GM12878 (cell line): ENCODE results near the gene AURKAIP1. TPM values are rescaled to one million over a fixed set of nuclear protein-coding genes. Genes with fewer than 3 reads are reported as not detected.

Experiments
- CBX5 ChIP-seq: sonication (generic); IDR thresholded peaks from 2 replicates; pipeline ENCODE4 v1.6.1; 2016; ENCODE audit warnings: low read depth, moderate library complexity, mild to moderate bottlenecking, inconsistent platforms
- ESRRA ChIP-seq: IDR thresholded peaks from 2 replicates; pipeline ENCODE4 v1.6.1; 2012; ENCODE audit warnings: mild to moderate bottlenecking, low read length, improper control_type of control experiment
- FOS ChIP-seq: IDR thresholded peaks from 3 replicates; pipeline ENCODE4 v1.6.1; 2011; ENCODE audit warnings: borderline replicate concordance; ENCODE audit not compliant: insufficient read length; ENCODE audit errors: extremely low read depth
- IKZF1 ChIP-seq: fragments of 450-650 bp; conservative IDR thresholded peaks from 2 replicates; pipeline ENCODE4 v1.6.1; 2017; ENCODE audit warnings: antibody characterized with exemption, mild to moderate bottlenecking
- JUND ChIP-seq: IDR thresholded peaks from 2 replicates; pipeline ENCODE4 v1.6.1; 2012; ENCODE audit warnings: low read depth, mild to moderate bottlenecking, low read length, improper control_type of control experiment, moderate library complexity
- MYB ChIP-seq: fragments of 150-350 bp; IDR thresholded peaks from 2 replicates; pipeline ENCODE4 v1.6.1; 2014; ENCODE audit warnings: mild to moderate bottlenecking, low read depth, low read length, borderline replicate concordance
- MYC ChIP-seq: IDR thresholded peaks from 2 replicates; pipeline ENCODE4 v1.6.1; 2011; ENCODE audit warnings: mild to moderate bottlenecking, low read length, moderate library complexity, inconsistent platforms; ENCODE audit not compliant: insufficient read depth, insufficient replicate concordance, insufficient read length, severe bottlenecking
- TAF1 ChIP-seq: IDR thresholded peaks from 2 replicates; pipeline ENCODE4 v1.6.1; 2011; ENCODE audit warnings: mild to moderate bottlenecking, low read depth, low read length, borderline replicate concordance
- ZNF24 ChIP-seq: fragments of 450-650 bp; IDR thresholded peaks from 2 replicates; pipeline ENCODE4 v1.6.1; 2017; ENCODE audit warnings: antibody characterized with exemption, mild to moderate bottlenecking
- polyA plus RNA-seq, 11 experiments: library from polyadenylated mRNA; depleted of rRNA in 4 of 11; unstranded in 6 of 11; stranded (reverse) in 5 of 11; fragments of >200 nt; fragmentation: Nextera tagmentation in 4 of 11; fragmentation: Illumina TruSeq in 1 of 11; extraction: Ambion mirVana in 4 of 11; extraction: Trizol in 1 of 11; gene quantifications; 1 replicate in 1 of 11; 2 replicates in 10 of 11; pipeline versions ENCODE4 v1.2.1 to v1.2.3, GENCODE V29; 2011 to 2016; ENCODE audit warnings: inconsistent platforms in 2 of 11, missing spikeins in 2 of 11, low read depth in 1 of 11
- total RNA-seq, 4 experiments: library from RNA; depleted of rRNA in 3 of 4; stranded (reverse); fragments of >200 nt in 3 of 4; fragmentation: Illumina TruSeq in 1 of 4; extraction: Trizol in 1 of 4; gene quantifications; 2 replicates each; pipeline versions ENCODE4 v1.2.1 to v1.2.3, GENCODE V29; 2013 to 2021
- TF ChIP-seq, protein P1 (sequence below): fragments of 450-650 bp; IDR thresholded peaks from 2 replicates; pipeline ENCODE4 v1.6.1; 2017; ENCODE audit warnings: mild to moderate bottlenecking, moderate library complexity
- TF ChIP-seq, protein P2 (sequence below): fragments of 450-650 bp; IDR thresholded peaks from 2 replicates; pipeline ENCODE4 v1.6.1; 2018; ENCODE audit warnings: mild to moderate bottlenecking, low read depth, moderate library complexity; ENCODE audit not compliant: partially characterized antibody
- TF ChIP-seq, protein P3 (sequence below): fragments of 450-650 bp; IDR thresholded peaks from 2 replicates; pipeline ENCODE4 v1.6.1; 2017; ENCODE audit warnings: low read depth, mild to moderate bottlenecking, moderate library complexity
- TF ChIP-seq, protein P4 (sequence below): fragments of 450-650 bp; IDR thresholded peaks from 2 replicates; pipeline ENCODE4 v1.6.1; 2017; ENCODE audit warnings: mild to moderate bottlenecking, moderate library complexity
- TF ChIP-seq, protein P5 (sequence below): fragments of 450-650 bp; IDR thresholded peaks from 2 replicates; pipeline ENCODE4 v1.6.1; 2016; ENCODE audit warnings: mild to moderate bottlenecking

AURKAIP1 gene
- total and polyA plus RNA-seq, 10 of the 15 experiments (the other 5 are each of a cell fraction or from before 2014, with no cell fraction given) = 6.5 to 366 (median 120) TPM

DNA sequence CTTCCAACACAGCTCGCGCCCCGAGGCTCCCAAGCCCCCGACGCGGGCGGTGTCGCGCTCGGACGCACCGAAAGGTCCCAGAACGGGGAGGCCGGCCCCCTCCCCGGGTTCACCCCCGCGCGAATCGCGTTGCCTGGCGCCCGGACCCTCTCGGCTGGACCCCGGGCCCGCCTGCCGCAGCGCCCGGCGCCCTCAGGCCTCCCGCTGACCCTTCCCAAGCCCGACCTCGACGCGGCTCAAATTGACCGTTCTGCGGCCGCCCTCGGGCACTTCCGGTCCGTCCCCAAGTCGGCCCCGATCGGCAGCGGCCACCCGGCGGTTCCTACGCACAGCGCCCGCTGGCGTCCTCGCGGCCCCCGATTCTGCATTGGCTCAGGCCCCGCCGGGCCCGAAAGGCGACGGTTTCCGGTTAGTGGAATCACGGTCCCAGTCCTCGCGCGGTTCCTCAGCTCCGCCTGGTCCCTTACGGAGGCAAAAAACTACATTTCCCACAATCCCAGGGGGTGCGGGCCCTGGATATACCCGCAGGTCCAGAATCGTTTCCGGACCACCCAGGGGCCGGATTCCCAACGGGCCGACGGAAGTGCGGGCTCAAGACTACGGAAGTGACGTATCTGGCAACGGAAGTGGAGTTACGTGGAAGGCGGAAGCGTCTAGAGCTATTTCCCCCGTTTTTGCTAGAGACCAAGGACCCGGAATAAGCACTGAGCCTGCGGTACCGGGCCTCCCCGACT is at the start of gene AURKAIP1 (continued):
- TF ChIP-seq, protein P1, sequence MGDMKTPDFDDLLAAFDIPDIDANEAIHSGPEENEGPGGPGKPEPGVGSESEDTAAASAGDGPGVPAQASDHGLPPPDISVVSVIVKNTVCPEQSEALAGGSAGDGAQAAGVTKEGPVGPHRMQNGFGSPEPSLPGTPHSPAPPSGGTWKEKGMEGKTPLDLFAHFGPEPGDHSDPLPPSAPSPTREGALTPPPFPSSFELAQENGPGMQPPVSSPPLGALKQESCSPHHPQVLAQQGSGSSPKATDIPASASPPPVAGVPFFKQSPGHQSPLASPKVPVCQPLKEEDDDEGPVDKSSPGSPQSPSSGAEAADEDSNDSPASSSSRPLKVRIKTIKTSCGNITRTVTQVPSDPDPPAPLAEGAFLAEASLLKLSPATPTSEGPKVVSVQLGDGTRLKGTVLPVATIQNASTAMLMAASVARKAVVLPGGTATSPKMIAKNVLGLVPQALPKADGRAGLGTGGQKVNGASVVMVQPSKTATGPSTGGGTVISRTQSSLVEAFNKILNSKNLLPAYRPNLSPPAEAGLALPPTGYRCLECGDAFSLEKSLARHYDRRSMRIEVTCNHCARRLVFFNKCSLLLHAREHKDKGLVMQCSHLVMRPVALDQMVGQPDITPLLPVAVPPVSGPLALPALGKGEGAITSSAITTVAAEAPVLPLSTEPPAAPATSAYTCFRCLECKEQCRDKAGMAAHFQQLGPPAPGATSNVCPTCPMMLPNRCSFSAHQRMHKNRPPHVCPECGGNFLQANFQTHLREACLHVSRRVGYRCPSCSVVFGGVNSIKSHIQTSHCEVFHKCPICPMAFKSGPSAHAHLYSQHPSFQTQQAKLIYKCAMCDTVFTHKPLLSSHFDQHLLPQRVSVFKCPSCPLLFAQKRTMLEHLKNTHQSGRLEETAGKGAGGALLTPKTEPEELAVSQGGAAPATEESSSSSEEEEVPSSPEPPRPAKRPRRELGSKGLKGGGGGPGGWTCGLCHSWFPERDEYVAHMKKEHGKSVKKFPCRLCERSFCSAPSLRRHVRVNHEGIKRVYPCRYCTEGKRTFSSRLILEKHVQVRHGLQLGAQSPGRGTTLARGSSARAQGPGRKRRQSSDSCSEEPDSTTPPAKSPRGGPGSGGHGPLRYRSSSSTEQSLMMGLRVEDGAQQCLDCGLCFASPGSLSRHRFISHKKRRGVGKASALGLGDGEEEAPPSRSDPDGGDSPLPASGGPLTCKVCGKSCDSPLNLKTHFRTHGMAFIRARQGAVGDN = peak; percentile 80
- TF ChIP-seq, protein P2, sequence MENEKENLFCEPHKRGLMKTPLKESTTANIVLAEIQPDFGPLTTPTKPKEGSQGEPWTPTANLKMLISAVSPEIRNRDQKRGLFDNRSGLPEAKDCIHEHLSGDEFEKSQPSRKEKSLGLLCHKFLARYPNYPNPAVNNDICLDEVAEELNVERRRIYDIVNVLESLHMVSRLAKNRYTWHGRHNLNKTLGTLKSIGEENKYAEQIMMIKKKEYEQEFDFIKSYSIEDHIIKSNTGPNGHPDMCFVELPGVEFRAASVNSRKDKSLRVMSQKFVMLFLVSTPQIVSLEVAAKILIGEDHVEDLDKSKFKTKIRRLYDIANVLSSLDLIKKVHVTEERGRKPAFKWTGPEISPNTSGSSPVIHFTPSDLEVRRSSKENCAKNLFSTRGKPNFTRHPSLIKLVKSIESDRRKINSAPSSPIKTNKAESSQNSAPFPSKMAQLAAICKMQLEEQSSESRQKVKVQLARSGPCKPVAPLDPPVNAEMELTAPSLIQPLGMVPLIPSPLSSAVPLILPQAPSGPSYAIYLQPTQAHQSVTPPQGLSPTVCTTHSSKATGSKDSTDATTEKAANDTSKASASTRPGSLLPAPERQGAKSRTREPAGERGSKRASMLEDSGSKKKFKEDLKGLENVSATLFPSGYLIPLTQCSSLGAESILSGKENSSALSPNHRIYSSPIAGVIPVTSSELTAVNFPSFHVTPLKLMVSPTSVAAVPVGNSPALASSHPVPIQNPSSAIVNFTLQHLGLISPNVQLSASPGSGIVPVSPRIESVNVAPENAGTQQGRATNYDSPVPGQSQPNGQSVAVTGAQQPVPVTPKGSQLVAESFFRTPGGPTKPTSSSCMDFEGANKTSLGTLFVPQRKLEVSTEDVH = peak; percentile 97
- 0 out of 2 replicates have a peak, but pooled peaks have one; percentile 59 for TF ChIP-seq MYB
- no peak; the same call in 1 of the 2 replicates for TF ChIP-seq ESRRA
- TF ChIP-seq JUND = 0 out of 2 replicates have a peak, but pooled peaks have one; percentile 54
- peak; percentile 22 for TF ChIP-seq MYC
- TF ChIP-seq, protein P3, sequence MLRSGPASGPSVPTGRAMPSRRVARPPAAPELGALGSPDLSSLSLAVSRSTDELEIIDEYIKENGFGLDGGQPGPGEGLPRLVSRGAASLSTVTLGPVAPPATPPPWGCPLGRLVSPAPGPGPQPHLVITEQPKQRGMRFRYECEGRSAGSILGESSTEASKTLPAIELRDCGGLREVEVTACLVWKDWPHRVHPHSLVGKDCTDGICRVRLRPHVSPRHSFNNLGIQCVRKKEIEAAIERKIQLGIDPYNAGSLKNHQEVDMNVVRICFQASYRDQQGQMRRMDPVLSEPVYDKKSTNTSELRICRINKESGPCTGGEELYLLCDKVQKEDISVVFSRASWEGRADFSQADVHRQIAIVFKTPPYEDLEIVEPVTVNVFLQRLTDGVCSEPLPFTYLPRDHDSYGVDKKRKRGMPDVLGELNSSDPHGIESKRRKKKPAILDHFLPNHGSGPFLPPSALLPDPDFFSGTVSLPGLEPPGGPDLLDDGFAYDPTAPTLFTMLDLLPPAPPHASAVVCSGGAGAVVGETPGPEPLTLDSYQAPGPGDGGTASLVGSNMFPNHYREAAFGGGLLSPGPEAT = peak; percentile 98
- TF ChIP-seq TAF1 = peak; percentile 72
- TF ChIP-seq CBX5 = peak; percentile 98
- TF ChIP-seq, protein P4, sequence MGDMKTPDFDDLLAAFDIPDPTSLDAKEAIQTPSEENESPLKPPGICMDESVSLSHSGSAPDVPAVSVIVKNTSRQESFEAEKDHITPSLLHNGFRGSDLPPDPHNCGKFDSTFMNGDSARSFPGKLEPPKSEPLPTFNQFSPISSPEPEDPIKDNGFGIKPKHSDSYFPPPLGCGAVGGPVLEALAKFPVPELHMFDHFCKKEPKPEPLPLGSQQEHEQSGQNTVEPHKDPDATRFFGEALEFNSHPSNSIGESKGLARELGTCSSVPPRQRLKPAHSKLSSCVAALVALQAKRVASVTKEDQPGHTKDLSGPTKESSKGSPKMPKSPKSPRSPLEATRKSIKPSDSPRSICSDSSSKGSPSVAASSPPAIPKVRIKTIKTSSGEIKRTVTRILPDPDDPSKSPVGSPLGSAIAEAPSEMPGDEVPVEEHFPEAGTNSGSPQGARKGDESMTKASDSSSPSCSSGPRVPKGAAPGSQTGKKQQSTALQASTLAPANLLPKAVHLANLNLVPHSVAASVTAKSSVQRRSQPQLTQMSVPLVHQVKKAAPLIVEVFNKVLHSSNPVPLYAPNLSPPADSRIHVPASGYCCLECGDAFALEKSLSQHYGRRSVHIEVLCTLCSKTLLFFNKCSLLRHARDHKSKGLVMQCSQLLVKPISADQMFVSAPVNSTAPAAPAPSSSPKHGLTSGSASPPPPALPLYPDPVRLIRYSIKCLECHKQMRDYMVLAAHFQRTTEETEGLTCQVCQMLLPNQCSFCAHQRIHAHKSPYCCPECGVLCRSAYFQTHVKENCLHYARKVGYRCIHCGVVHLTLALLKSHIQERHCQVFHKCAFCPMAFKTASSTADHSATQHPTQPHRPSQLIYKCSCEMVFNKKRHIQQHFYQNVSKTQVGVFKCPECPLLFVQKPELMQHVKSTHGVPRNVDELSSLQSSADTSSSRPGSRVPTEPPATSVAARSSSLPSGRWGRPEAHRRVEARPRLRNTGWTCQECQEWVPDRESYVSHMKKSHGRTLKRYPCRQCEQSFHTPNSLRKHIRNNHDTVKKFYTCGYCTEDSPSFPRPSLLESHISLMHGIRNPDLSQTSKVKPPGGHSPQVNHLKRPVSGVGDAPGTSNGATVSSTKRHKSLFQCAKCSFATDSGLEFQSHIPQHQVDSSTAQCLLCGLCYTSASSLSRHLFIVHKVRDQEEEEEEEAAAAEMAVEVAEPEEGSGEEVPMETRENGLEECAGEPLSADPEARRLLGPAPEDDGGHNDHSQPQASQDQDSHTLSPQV = peak; percentile 81
- TF ChIP-seq ZNF24 = peak; percentile 93
- TF ChIP-seq, protein P5, sequence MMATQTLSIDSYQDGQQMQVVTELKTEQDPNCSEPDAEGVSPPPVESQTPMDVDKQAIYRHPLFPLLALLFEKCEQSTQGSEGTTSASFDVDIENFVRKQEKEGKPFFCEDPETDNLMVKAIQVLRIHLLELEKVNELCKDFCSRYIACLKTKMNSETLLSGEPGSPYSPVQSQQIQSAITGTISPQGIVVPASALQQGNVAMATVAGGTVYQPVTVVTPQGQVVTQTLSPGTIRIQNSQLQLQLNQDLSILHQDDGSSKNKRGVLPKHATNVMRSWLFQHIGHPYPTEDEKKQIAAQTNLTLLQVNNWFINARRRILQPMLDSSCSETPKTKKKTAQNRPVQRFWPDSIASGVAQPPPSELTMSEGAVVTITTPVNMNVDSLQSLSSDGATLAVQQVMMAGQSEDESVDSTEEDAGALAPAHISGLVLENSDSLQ = peak; percentile 73
- no peak for TF ChIP-seq FOS
- TF ChIP-seq IKZF1 = peak; percentile 100
